Hippocampal formation (tissue), 2 donors: ENCODE results near the gene APOBR.
"Not testable (repeated sequence)": the region's sequence is repeated elsewhere in the genome, so short reads cannot be mapped to it uniquely, and the experiment has no call there.

Experiments used
- DNase-seq, 2 donors: peaks; one replicate each; lab custom pipeline; 2025; lab: John Stamatoyannopoulos, UW

APOBR gene

DNA sequence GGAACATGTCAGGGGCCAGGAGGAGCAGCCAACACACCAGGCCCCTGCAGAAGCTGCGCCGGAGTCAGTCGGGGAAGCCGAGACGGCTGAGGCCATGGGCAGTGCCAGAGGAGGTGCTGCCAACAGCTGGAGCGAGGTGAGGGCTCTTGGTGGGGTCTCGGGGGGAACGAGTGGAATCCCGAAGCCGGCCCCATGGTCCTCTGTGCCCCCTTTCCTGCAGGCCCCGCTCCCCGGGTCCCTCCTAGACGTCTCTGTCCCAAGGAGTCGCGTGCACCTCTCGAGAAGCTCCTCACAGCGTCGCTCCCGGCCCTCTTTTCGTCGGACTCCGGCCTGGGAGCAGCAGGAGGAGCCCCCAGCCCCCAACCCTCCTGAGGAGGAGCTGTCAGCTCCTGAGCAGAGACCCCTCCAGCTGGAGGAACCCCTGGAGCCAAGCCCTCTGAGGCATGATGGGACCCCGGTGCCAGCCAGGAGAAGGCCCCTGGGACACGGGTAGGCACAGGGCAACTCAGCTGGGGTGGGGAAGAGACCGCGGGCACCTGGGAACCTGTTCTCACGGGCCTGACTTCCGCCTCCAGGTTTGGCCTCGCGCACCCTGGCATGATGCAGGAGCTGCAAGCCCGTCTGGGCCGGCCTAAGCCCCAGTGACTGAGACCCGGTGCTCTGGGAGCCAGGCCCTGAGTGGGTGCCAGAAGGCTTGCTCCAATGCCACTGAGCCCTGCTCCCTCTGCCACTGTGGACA lies 3.6 kb downstream of the APOBR start:
- no peak for DNase-seq

DNA sequence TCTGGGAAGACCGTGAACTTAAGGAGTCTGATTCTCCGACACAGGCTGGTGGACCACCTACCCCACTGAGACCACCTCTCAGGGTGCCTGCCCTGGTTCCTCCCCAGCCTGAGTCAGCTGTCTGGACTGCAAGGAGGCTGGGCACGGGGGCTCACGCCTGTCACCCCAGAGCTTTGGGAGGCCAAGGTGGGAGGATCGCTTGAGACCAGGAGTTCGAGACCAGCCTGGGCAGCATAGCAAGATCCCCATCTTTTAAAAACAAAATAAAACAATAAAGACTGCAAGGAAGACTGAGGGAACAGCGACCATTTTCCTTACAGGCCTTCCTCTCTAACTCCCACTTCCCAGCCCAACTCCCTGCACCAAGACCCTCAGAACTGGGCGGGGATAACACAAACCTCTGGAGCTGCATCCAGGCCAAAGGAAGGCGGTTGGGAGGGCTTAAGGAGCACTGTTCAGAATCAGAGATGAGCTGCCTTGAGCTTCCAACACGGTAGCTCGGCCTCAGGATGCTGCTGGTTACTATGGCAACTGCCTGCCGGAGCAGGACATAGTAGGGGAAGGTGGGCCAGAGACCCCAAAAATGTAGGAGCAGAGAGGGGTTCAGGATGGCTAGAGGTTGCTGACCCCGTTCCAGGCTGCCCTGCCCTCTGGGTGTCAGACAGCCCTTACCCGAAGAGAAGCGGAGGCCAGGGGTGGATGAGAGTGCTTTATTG lies 4.4 kb downstream of the APOBR start:
- no peak for DNase-seq

DNA sequence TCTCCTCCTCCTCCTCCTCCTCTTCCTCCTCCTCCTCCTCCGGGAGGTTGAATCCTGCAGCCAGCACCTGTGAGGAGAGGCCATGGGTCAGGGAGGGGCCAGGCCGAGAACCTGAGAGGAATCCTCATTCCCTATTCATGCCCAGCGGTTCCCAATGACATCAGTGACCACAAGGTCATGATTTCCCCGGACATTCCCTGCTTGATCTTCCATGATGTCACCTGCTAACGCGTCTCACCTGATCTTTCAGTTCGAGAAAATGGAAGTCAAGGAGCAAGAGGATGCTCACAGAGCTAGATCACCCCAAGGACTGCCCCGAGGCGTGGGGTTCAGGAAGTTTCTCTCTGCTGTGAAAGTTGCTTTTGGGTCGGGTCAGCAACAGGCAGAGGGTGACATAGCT lies 5.4 kb downstream of the APOBR start:
- DNase-seq: no peak

DNA sequence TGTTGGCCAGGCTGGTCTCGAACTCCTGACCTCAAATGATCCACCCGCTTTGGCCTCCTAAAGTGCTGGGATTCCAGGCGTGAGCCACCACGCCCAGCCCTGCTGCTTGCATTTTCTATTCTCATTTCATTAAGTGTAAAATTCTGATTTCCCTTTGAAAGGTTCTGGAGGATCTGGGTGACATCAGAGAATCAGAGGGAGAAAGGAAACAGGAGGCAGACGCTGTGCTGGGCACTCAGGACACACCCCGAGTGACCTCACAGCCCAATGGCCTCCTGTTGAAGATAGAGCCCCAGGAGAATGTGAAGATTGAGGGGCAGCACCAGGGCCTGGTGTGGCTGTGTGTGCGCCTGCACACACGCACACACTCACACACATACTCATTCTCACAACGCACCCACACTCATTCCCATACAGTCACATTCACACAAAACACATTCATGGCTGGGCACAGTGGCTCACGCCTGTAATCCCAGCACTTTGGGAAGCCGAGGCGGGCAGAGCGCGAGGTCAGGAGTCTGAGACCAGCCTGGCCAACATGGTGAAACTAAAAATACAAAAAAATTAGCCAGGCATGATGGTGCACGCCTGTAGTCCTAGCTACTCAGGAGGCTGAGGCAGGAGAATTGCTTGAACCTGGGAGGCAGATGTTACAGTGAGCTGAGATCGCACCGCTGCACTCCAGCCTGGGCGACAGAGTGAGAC lies 6.2 kb downstream of the APOBR start:
- not testable (repeated sequence) for DNase-seq

DNA sequence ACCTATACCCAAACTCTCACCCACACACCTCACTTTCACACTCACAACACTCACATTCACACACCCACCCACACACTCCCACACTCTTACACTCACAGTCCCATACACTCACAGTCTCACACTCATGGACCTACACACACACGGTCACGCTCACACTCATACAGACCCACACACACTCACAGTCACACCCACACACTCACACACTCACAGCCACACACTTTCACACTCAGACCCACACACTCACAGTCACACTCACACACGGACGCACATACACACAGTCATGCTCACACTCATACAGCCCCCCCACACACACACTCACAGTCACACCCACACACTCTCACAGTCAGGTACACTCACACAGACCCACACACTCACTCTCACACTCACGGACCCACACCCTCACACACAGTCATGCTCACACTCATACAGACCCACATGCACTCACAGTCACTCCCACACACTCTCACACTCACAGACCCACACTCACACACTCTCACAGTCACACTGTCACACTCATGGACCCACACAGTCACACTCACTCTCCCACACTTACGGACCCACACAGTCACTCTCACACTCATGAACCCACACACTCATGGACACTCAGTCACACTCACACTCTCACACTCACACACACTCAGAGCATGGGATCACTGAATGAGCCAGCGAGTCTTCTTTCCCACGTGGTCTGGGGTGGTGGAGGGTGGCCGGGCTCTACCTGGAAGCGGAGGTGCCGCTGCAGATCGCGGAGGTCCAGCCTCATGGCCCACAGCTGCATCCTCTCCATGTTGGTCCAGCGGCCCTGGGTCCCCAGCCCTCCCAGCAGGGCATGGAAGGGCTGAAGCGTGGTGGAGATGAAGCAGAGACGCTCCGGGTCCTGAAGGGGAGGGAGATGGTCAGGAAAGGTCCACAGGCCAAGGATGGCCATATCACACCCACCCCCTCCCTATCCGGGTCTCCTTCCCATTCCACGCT lies 7.1 kb downstream of the APOBR start:
- DNase-seq: no peak

DNA sequence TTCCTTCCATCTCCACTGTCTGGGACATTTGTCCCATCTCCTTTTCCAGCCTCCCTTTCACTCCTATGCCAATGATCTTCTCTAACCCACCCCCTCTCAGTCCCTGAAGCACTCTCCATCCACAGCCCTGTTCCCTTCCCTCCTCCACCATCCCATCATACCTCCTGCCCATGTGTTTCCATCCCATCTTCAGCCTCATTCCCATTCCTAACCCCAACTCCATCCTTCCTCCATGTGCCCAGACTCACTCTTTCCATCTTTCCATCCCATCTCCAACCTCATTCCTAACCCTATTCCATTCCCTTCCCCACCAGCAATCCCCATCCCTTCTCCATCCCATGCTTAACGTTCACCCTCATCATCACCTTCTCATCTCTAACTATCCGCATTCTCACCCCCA lies 7.8 kb downstream of the APOBR start:
- DNase-seq: no peak

DNA sequence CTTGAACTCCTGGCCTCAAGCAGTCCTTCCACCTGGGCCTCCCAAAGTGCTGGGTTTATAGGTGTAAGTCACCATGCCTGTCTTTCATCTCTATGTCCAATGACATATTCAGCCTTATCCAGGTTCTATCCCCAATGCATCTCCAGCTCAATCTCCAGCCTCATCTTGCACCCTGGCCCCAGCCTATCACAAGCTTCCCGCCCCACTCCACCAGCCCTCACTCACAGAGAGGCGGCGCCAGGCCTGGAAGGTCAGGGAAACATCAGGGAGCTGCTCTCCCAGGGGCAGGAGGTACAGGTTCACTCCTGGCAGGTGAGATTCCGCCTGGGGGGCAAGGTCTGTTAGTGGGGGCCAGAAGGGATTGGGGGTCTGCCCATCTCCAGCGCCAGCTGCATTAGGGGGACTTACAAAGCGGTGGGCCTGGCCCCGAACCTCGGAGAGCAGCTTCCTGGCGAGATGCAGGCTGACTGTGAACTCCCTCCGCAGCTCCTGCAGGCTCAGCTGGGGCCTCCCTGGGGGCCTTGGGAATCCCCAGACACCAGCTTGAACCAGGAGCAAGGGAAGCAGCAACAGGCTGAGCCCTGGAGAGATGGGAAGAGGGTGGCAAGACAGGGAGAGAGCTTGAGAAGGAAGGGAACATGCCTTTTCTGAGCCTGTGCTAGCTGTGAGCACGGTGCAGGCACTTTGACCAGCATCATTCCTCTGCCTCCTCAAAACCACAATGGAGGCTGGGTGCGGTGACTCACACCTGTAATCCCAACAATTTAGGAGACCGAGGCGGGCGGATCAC lies 9.2 kb downstream of the APOBR start:
- DNase-seq: no peak

DNA sequence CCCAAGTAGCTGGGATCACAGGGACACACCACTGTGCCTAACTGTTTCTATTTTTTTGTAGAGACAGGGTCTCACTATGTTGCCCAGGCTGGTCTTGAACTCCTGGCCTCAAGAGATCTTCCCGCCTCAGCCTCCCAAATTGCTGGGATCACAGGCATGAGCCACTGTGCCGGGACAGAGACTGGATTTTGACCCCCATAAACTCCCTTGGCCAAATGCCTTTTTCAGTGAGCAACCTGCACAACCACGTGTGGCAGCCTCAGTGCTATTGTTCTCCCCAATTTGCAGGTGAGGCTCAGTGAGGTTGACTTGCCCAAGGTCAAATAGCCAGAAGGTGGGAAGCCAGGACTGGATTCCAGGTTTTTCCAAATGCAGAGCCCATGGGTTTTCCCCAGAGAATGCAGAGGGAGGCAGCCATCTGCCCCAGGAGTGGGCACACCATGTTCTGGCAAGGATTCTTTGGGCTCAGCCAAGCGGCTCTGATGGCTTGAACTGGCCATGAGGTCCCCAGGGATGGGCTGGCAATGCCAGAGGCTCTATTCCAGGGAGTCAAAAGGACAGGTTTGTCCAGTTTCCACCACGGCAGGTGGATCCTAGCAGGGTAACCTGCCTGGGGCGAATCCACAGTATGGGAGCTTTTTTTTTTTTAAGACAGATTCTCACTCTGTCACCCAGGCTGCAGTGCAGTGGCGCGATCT lies 10.4 kb downstream of the APOBR start:
- no peak for DNase-seq

DNA sequence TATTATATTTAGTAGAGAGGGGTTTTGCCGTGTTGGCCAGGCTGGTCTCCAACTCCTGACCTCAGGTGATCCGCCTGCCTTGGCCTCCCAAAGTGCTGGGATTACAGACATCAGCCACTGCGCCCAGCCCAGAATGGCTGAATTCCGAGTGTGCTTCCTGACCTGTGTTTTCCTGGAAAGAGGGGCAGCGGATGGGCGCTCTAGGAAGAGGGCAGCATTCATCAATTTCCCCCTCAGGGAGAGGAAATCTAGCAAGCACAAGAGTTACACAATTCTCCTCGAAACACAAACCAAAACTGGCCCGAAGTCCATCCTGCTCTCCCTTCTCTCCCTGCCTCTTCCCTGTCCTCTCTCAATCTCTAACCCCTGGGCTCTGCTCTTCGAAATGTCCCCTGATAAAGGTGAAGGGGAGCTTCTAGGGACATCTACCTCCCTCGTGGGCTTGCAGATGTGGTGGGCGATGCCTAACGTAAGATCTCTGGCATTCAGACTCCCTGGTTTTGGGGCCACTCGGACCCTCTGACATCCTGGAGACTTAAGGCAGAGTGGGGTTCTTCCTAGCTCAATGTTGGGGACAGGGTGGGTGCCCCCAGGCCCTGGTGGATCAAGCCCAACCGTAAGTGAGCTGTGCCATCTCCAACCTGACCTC lies 11.2 kb downstream of the APOBR start:
- no peak for DNase-seq

DNA sequence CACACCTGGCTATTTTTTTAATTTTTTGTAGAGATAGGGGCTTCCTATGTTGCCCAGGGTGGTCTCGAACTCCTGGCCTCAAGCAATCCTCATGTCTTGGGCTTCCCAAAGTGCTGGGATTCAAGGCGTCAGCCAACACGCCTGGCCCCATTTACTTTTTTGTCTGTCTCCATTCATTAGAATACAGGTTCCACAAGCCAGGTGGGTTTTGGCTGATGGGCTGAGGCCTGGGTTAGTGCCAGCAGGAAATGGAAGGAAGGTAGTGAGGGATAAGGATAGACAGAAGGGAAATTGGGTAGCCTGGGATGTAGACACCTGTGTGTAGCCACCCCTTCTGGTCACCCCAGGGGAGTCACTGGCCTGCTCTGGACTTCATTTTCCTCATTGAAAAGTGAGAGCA lies 16.6 kb downstream of the APOBR start:
- DNase-seq: no peak

DNA sequence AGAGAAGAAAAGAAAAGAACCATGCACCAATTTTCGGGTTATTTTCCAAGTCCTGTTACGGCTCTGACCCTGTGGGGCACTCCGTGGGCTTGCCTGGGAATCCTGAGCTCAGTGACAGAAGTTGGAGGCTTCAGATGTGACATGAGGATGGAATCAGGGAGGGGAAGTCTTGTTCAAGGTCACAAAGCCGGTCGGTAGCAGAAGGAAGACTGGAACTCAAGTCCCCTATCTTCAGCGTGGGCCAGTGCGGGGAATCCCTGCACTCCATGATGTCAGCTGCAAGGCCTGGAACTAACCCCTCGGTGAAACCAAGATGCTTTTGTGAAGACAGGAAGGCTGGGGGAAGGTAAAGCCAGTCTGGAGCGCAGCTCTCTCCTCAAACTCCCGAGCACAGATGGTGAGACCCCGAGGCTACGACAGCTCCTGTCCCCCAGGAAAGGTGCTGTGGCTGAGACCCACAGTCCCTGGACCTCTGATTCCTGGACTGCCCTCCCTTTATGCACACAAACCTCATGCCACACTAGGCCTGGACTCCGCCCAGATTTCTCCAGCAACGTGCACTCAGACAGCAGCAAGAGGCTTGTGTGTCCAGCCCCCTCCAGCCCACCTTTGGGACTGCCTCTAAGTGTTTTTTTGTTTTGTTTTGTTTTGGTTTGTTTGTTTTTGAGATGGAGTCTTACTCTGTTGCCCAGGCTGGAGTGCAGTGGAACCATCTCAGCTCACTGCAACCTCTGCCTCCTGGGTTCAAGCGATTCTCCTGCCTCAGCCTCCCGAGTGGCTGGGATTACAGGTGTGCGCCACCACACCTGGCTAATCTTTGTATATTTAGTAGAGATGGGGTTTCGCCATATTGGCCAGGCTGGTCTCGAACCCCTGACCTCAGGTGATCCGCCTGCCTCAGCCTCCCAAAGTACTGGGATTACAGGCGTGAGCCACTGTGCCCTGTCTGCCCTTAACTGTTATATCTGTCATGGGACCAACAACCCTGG lies 17.7 kb downstream of the APOBR start:
- DNase-seq: no peak

DNA sequence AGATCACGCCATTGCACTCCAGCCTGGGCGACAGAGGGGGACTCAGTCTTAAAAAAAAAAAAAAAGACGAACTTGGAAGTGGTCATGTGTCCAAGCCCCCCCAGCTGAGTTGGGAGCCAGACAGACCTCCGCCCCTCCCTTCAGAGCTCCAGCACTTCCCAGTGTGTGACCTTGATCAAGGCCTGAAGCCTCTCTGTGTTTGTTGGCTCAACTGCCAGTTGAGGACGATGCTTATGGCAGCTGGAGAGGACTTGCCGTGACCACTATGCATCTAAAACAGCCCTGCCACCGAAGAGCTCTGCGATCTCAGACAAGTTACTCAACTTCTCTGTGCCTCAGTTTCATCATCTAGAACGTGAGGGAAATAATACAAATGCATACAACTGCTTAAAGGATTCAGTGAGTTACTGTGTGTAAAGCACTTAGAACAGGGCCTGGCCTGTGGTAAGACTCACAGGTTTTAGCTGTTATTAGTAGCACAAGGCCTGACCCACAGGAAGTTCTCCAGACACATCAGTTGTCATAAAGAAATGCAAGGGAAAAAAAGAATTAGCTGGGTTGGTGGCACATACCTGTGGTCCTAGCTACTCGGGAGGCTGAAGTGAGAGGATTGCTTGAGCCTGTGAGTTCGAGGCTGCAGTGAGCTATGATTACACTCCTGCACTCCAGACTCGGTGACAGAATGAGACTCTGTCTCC lies 19.2 kb downstream of the APOBR start:
- no peak for DNase-seq

DNA sequence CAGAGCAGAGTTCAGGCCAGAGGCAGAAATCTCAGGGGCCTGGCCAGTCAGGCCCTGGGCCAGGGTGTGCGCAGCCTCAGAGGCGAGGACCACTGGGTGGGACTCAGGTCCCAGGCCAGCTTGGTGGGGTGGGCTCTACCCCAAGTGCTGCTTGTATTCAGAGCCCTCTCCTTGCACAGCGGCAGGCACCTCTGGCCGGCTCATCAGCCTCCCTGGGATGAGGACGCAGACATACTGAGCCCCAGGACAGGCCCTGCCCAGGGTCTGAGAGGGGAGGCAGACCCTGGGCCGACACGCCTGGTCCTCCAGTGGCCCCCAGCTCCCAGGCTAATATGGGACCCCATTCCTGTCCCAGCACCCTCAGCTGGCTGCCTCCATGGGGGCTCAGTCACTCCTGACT lies 19.8 kb downstream of the APOBR start:
- DNase-seq: no peak

DNA sequence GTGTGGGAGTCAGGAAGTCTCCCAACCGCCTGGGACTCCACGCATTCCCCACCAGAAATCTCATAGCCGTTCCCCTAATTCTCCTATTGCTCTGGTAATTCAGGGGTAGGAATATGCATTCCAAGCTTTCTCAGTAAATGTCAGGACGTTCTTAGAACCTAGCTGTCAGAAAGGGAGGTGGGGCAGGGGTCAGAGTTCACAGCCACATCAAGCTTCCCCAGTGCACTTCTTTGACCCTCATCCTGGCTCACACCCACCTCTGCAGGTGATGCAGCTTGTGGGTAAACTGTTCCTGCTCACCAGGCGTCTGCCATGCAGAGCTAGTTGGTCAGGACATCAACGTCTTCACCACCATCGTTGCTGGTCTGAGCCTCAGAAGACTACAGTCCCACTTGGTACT lies 26.2 kb downstream of the APOBR start:
- no peak for DNase-seq

DNA sequence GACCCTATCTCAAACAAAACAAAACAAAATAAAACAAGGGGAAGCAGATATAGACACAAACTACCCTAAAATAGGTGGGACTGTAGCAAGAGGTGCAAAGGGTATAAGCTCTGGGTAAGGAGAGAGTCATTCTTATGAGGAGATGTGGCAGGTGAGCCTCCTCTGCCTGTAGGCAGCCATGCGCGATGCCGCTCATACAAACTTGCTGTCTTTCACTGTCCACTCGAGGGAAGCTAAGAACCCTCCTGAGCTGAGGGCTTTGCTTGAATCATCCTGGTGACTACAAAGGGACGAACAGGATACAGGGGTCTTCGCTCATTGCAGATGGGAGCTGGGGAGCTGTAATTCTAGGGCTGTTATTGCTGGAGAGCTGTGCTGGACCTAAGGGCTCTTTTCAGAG lies 27.0 kb downstream of the APOBR start:
- DNase-seq: no peak

DNA sequence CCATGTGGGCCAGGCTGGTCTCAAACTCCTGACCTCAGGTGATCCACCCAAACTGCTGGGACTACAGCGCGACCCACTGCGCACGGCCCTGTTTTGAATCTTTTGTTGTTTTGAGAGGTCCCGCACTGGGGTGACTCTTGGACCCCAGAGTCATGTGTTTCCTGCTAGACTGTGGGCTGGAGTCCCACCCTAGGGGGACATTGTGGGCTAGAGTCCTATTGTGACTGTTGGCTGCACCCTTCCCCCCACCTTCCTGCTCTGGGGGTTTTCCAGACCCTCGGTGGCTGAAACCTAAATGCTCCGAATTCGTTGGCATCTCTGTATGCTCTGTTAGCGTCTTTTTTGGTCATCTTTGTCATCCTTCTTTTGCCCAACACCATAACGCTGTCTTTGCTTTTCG lies 28.3 kb downstream of the APOBR start:
- DNase-seq: no peak

DNA sequence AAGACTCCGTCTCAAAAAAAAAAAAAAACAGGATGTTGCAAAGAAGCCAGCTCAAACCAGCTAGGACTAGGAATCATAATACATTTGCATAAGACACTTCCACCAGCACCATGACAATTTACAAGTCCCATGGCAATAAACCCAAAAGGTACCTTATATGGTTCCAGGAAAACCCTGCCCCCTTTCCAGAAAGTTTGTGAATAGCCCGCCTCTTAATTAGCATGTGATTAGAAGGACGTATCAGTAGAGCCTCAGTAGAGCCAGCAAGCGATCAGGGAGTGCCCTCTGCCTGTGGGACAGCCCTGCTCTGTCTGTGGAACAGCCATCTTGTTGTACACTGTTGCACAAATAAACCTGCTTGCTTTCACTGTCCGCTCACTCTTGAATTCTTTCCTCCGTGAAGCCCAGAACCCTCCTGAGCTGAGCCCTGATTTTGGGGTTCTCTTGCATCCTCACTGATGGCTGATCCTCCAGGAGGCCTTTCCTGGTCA lies 30.3 kb downstream of the APOBR start:
- DNase-seq: no peak
